Colonic mucosa (tissue), 4 donors: ENCODE data around the gene C11orf52. TPM values are rescaled to one million over a fixed set of nuclear protein-coding genes. Genes with fewer than 3 reads are reported as not detected.
A peak's percentile ranks its signal among the peaks of the same experiment; 100 is the strongest.

Experiments used
- DNase-seq: peaks from one replicate; pipeline ENCODE4 v3.0.0-alpha.2; 2020
- H3K27ac ChIP-seq: fragments of 200-600 bp; one replicate; pipeline ENCODE4 v1.8.0; 2021
- H3K27me3 ChIP-seq: fragments of 200-600 bp; one replicate; pipeline ENCODE4 v1.8.0; 2021
- H3K36me3 ChIP-seq: fragments of 200-600 bp; one replicate; pipeline ENCODE4 v1.8.0; 2021
- H3K4me1 ChIP-seq: fragments of 200-600 bp; one replicate; pipeline ENCODE4 v1.8.0; 2021; ENCODE audit warnings: mild to moderate bottlenecking
- H3K4me3 ChIP-seq: fragments of 200-600 bp; one replicate; pipeline ENCODE4 v1.8.0; 2021
- H3K9ac ChIP-seq, 2 donors: one replicate each; pipeline ENCODE4 v1.7.0; 2013; ENCODE audit warnings: control low read depth in 2 of 2, low read depth in 2 of 2, low read length in 2 of 2
- H3K9me3 ChIP-seq: fragments of 200-600 bp; one replicate; pipeline ENCODE4 v1.8.0; 2021
- intact Hi-C: fragments of 100-400 bp; cut with DNase I; formaldehyde crosslinking; loops from one replicate; pipeline ENCODE4 v1.14.1; 2022
- total RNA-seq, 2 donors: library from RNA; stranded (reverse); fragmentation: NEBNext Ultra II Directional in 1 of 2; extraction: Animal tissue kit (Norgen Biotek cat#: 25700) in 1 of 2; gene quantifications; one replicate each; pipeline ENCODE4 v1.2.1, GENCODE V29; 2021
- TF ChIP-seq, protein P1 (sequence below): fragments of 200-600 bp; IDR thresholded peaks from one replicate; pipeline ENCODE4 v1.8.0; 2022; ENCODE audit warnings: antibody characterized with exemption, mild to moderate bottlenecking
- donor health status: healthy.
- donor health status: DM: no; HTN: no; CAD: no.
- donor health status: DM: no; HTN: no; CAD: no.

Gene C11orf52
- total RNA-seq, 2 donors from 2014 or later, result 7.3 to 8.8 TPM

DNA sequence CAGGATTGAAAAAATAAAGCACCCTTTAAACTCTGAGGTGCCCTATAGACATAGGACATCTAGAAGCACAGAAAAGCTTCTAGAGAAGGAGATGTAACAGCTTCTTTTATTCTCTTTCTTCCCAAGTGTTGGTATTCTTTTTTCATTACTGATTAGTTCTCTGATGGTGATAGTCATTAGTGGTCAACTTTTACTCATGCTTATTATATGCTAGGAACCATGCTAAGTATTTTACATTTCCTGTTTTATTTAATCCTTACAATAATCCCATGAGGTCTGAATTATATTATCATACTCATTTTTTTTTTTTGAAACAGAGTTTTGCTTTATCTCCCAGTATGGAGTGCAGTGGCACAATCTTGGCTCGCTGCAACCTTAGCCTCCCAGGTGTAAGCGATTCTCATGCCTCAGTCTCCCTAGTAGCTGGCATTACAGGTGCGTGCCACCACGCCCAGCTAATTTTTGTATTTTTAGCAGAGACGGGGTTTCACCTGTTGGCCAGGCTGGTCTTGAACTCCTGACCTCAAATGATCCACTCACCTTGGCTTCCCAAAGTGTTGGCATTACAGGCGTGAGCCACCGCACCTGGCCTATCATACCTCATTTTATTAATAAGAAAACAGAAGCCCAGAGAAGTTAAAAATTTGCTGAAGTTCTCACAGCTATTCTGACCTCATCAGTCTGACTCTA is 3.0 kb downstream of the C11orf52 start:
- Histone ChIP-seq H3K36me3 (no peaks in the 10 kb centered on the region), H3K27ac (no peak overlapping the region), H3K4me3 (no peak overlapping the region), H3K4me1 (peaks cover 7% of the 10 kb centered on the region), H3K27me3 (no peaks in the 10 kb centered on the region), H3K9ac (no peak overlapping the region), H3K9me3 (no peaks in the 10 kb centered on the region)
- TF ChIP-seq, protein P1, sequence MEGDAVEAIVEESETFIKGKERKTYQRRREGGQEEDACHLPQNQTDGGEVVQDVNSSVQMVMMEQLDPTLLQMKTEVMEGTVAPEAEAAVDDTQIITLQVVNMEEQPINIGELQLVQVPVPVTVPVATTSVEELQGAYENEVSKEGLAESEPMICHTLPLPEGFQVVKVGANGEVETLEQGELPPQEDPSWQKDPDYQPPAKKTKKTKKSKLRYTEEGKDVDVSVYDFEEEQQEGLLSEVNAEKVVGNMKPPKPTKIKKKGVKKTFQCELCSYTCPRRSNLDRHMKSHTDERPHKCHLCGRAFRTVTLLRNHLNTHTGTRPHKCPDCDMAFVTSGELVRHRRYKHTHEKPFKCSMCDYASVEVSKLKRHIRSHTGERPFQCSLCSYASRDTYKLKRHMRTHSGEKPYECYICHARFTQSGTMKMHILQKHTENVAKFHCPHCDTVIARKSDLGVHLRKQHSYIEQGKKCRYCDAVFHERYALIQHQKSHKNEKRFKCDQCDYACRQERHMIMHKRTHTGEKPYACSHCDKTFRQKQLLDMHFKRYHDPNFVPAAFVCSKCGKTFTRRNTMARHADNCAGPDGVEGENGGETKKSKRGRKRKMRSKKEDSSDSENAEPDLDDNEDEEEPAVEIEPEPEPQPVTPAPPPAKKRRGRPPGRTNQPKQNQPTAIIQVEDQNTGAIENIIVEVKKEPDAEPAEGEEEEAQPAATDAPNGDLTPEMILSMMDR, result no peak
- DNase-seq, result no peak
- intact Hi-C loops, result loop anchor here (5.0 kb wide), 1 partner anchor 39 kb away; no protein-coding TSS in a partner anchor

DNA sequence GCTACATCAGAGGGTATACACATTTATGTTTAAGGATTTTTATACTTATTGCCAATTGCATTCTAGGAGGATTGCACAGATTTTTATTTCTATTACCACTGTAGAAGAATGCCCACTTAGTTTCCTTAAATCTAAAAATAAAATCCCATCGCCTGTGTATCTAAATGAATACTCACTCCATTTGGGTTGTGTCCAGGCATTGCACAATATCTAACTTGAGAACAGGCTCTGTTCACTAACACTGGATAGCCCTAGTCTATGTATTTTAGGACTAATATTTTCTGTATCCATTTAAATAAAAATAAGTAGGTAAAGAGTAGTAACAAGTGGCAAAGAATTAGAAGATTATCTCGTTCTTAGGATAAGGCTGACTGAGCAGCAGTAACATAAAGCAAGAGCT is 4.1 kb downstream of the C11orf52 start:
- Histone ChIP-seq H3K4me1 (peaks cover 7% of the 10 kb centered on the region), H3K9ac (no peak overlapping the region)
- TF ChIP-seq, protein P1, result no peak

DNA sequence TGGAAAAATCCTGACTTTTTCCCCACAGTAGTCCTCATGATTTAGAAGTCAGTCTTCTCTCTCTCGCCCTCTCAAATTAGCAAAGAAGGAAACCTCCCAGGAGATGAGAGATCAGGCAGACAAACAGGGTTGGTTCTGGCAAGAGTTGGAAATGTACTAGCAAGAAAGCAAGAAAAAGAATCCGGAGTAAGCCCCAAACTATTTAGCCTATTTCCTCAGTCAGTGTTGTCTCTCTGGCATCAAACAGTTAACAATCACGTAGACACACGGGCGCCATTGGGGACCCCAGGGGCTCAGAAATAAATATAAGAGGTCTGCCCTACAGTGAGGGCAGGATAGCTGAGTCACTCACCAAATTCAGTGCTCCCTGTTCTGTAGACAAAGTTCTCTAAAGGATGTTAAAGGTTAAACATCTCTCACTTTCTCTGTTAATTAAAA is 4.7 kb downstream of the C11orf52 start:
- Histone ChIP-seq H3K27me3 (no peaks in the 10 kb centered on the region), H3K9me3 (no peaks in the 10 kb centered on the region), H3K4me1 (peaks cover 6% of the 10 kb centered on the region), H3K27ac (peak overlapping the region; percentile 35), H3K36me3 (no peaks in the 10 kb centered on the region), H3K4me3 (no peak overlapping the region), H3K9ac (no peak overlapping the region)
- intact Hi-C loops, result loop anchor here (5.0 kb wide), 1 partner anchor 41 kb away; no protein-coding TSS in a partner anchor
- TF ChIP-seq, protein P1, result no peak
- DNase-seq, result no peak

More for the DNA sequence above, 4.1 kb downstream of the C11orf52 start:
- H3K4me3 ChIP-seq, result no peak overlapping the region
- no peaks in the 10 kb centered on the region for H3K27me3 ChIP-seq
- intact Hi-C loops, result loop anchor here (5.0 kb wide), 1 partner anchor 41 kb away; no protein-coding TSS in a partner anchor
- peak; percentile 51 for DNase-seq
- H3K9me3 ChIP-seq, result no peaks in the 10 kb centered on the region
- no peak overlapping the region for H3K27ac ChIP-seq
- no peaks in the 10 kb centered on the region for H3K36me3 ChIP-seq

DNA sequence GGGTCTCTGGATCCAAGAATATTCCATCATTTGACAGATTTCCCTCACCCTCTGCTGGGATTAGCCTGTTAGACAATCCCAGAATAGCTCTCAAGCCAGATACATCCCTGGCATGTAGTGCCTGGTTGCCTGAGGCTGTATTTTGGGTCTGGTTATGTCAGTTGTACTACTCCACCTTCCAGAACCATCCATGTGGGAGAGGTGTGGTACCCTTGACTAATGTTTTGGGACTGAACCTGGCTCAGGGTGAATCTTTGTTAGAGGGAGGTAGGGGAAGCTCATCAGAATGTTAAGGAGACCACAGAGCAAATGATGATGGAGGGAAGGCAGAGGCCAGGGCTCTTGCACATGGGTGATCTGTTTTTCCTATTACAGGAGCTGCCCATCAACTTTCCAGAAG is 5.2 kb downstream of the C11orf52 start:
- no peaks in the 10 kb centered on the region for H3K27me3 ChIP-seq
- H3K27ac ChIP-seq, result no peak overlapping the region
- H3K4me1 ChIP-seq, result peaks cover 4% of the 10 kb centered on the region
- no peak overlapping the region for H3K9ac ChIP-seq
- intact Hi-C loops, result loop anchor here (5.0 kb wide), 1 partner anchor 42 kb away; no protein-coding TSS in a partner anchor
- no peak overlapping the region for H3K4me3 ChIP-seq
- H3K36me3 ChIP-seq, result no peaks in the 10 kb centered on the region
- H3K9me3 ChIP-seq, result no peaks in the 10 kb centered on the region
- TF ChIP-seq, protein P1, result no peak
- no peak for DNase-seq

DNA sequence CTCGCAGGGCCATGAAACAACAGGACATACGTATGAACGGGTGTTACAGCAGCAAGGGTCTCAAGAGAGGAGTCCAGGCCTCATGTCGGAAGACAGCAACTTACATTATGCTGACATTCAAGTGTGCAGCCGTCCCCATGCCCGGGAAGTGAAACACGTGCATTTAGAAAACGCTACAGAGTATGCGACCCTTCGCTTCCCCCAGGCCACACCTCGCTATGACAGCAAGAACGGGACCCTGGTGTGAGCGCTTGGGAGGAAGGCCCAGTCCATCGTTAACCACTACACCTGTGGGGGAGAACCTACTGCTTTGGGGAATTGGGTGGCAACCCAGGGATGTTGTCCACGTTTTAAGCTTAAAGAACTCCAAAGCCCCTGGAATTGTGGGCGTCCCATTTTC is 7.2 kb downstream of the C11orf52 start:
- TF ChIP-seq, protein P1, result no peak
- intact Hi-C loops, result no loop called here
- H3K4me1 ChIP-seq, result peaks cover 4% of the 10 kb centered on the region
- no peaks in the 10 kb centered on the region for H3K27me3 ChIP-seq
- no peak overlapping the region for H3K4me3 ChIP-seq
- H3K9ac ChIP-seq, result peak overlapping the region in 1 of 2 donors; percentile 69
- H3K36me3 ChIP-seq, result no peaks in the 10 kb centered on the region
- no peak for DNase-seq
- peak overlapping the region; percentile 86 for H3K27ac ChIP-seq
- no peaks in the 10 kb centered on the region for H3K9me3 ChIP-seq
